ENCODE results near the gene KCNQ5.

The KCNQ5 gene

DNA sequence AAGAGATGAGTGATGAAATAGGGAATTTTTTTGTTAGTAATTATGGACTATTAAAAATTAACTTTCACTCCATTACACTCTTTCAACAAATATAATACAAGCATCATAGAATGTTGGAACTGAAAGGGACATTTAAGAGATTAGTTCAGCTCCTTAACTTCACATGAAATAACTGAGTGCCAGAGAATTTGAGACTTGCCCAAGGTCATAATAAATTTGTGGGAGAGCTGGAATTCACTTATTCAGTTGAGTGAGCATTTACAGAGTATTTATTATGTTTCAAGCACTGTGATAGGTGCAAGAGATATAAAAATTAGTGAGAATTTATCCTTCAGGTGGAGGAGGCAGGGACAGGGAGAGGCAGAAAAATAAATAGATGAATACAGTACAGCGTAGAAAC lies 154.6 kb downstream of the KCNQ5 start:
- H3K27ac ChIP-seq (ENCODE audit: low read depth, low read length) = no peak overlapping the region
- H3K4me2 ChIP-seq (ENCODE audit: low read length) = no peak overlapping the region
- 0 out of 2 replicates have a peak, but pooled peaks cover 7% of the 10 kb centered on the region for H3K36me3 ChIP-seq (ENCODE audit: control insufficient read depth, low read length)
- H3K9me2 ChIP-seq (replicated peaks; ENCODE audit: control insufficient read depth, low read length) = no peaks in the 10 kb centered on the region
- H3K79me2 ChIP-seq (ENCODE audit: control insufficient read depth, low read length) = peaks cover 64% of the 10 kb centered on the region
- H3K4me1 ChIP-seq (ENCODE audit: control insufficient read depth, low read length) = 0 out of 2 replicates have a peak, but pooled peaks cover 2% of the 10 kb centered on the region
- H3K4me3 ChIP-seq (ENCODE audit: low read length) = no peak overlapping the region
- H3K27me3 ChIP-seq (ENCODE audit: control insufficient read depth, low read length) = no peaks in the 10 kb centered on the region
- H3K9me3 ChIP-seq (ENCODE audit: control insufficient read depth, insufficient read depth, low read length) = no peaks in the 10 kb centered on the region
- no peaks in the 10 kb centered on the region; the same call in 1 of the 2 replicates for H4K20me1 ChIP-seq (ENCODE audit: control insufficient read depth, insufficient read depth, low read depth, low read length)
- TF ChIP-seq EZH2phosphoT487 (IDR thresholded peaks at IDR 0.05; ENCODE audit: borderline replicate concordance, low read length) = no peak
- TF ChIP-seq CTCF (IDR thresholded peaks at IDR 0.05; ENCODE audit: low read depth, low read length, poor library complexity, severe bottlenecking) = no peak
- H3F3A ChIP-seq (ENCODE audit: control insufficient read depth, insufficient read depth) = no peaks in the 10 kb centered on the region

GRCh38 chr6:72781624-72782023 lies 159.8 kb downstream of the KCNQ5 start:
- peaks cover 7% of the 10 kb centered on the region; the same call in 1 of the 2 replicates for H3K36me3 ChIP-seq (ENCODE audit: control insufficient read depth, low read length)
- no peak for TF ChIP-seq CTCF (IDR thresholded peaks at IDR 0.05; ENCODE audit: low read depth, low read length, poor library complexity, severe bottlenecking)
- no peak for TF ChIP-seq EZH2phosphoT487 (IDR thresholded peaks at IDR 0.05; ENCODE audit: borderline replicate concordance, low read length)
- H3K4me3 ChIP-seq (ENCODE audit: low read length) = no peak overlapping the region
- H3K4me2 ChIP-seq (ENCODE audit: low read length) = no peak overlapping the region
- no peaks in the 10 kb centered on the region for H3F3A ChIP-seq (ENCODE audit: control insufficient read depth, insufficient read depth)
- H3K27ac ChIP-seq (ENCODE audit: low read depth, low read length) = no peak overlapping the region
- no peaks in the 10 kb centered on the region for H3K9me2 ChIP-seq (replicated peaks; ENCODE audit: control insufficient read depth, low read length)
- H3K27me3 ChIP-seq (ENCODE audit: control insufficient read depth, low read length) = no peaks in the 10 kb centered on the region
- H3K9me3 ChIP-seq (ENCODE audit: control insufficient read depth, insufficient read depth, low read length) = no peaks in the 10 kb centered on the region
- H4K20me1 ChIP-seq (ENCODE audit: control insufficient read depth, insufficient read depth, low read depth, low read length) = no peaks in the 10 kb centered on the region; the same call in 1 of the 2 replicates
- no peaks in the 10 kb centered on the region for H3K4me1 ChIP-seq (ENCODE audit: control insufficient read depth, low read length)
- H3K79me2 ChIP-seq (ENCODE audit: control insufficient read depth, low read length) = peaks cover 66% of the 10 kb centered on the region

DNA sequence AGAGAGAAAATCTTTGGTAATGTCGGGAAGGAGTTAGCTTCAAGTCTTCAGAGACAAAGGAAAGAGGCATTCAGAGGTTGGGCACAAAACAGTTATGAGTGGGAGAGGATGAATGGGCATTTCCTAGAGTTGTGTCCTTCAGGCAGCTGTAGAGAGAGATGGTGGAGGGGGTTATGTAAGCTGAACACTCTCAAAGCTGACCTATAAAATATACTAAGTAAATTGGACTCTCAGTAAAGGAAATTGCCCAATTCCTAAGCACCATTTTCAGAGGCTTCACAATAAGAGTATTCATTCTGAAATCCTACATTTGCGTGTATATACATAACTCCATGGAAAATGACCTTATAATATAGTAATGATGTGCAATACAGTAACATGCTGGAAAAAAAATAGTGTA lies 161.2 kb downstream of the KCNQ5 start:
- H3F3A ChIP-seq (ENCODE audit: control insufficient read depth, insufficient read depth) = no peaks in the 10 kb centered on the region

More for the DNA sequence above, 161.2 kb downstream of the KCNQ5 start:
- H4K20me1 ChIP-seq (ENCODE audit: control insufficient read depth, insufficient read depth, low read depth, low read length) = no peaks in the 10 kb centered on the region
- no peak overlapping the region for H3K27ac ChIP-seq (ENCODE audit: low read depth, low read length)
- H3K27me3 ChIP-seq (ENCODE audit: control insufficient read depth, low read length) = no peaks in the 10 kb centered on the region
- H3K9me2 ChIP-seq (replicated peaks; ENCODE audit: control insufficient read depth, low read length) = no peaks in the 10 kb centered on the region
- no peak overlapping the region for H3K4me3 ChIP-seq (ENCODE audit: low read length)
- no peaks in the 10 kb centered on the region for H3K9me3 ChIP-seq (ENCODE audit: control insufficient read depth, insufficient read depth, low read length)
- TF ChIP-seq CTCF (IDR thresholded peaks at IDR 0.05; ENCODE audit: low read depth, low read length, poor library complexity, severe bottlenecking) = no peak
- TF ChIP-seq EZH2phosphoT487 (IDR thresholded peaks at IDR 0.05; ENCODE audit: borderline replicate concordance, low read length) = no peak
- H3K79me2 ChIP-seq (ENCODE audit: control insufficient read depth, low read length) = peaks cover 59% of the 10 kb centered on the region
- peaks cover 4% of the 10 kb centered on the region; the same call in 1 of the 2 replicates for H3K36me3 ChIP-seq (ENCODE audit: control insufficient read depth, low read length)
- no peaks in the 10 kb centered on the region for H3K4me1 ChIP-seq (ENCODE audit: control insufficient read depth, low read length)
- H3K4me2 ChIP-seq (ENCODE audit: low read length) = no peak overlapping the region

Measured in DOHH2 (cell line).